ENCODE results near the gene CARNS1.

CARNS1 gene

DNA sequence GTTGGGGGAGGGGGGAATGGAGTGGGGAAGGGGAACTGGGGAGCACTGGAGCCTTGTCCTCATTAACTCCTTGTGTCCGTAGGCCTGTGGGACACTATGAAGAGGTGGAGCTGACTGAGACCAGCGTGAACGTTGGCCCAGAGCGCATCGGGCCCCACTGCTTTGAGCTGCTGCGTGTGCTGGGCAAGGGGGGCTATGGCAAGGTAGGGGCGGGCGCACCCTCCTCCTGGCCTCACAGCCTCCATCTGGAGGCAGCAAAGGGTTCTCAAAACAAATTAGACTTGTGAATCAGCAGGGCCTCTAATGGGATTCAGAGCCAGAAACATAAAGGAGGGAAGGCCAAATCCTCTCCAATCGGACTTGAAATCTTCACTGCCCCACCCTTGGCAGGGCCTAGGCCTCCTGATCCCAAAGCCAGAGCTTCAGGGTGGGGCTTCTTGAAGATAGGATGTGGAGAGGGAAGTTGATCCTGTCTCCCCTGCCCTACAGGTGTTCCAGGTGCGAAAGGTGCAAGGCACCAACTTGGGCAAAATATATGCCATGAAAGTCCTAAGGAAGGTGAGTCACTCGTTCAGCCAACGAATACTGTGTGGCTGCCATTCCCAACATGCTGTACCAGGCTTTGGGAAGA lies 13.7 kb downstream of the CARNS1 start:
- H3K27me3 ChIP-seq (ENCODE audit: insufficient read depth, poor library complexity, severe bottlenecking) = no peaks in the 10 kb centered on the region
- no peak for DNase-seq (ENCODE audit: low read depth in 1 of 2, low spot score in 1 of 2)
- TF ChIP-seq SPI1 (IDR thresholded peaks at IDR 0.05; ENCODE audit: borderline replicate concordance, low read depth) (no peak), POLR2AphosphoS5 (IDR thresholded peaks at IDR 0.05; ENCODE audit: low read depth) (no peak), GABPA (IDR thresholded peaks at IDR 0.05; ENCODE audit: low read depth) (no peak)
- TF ChIP-seq, protein P1, sequence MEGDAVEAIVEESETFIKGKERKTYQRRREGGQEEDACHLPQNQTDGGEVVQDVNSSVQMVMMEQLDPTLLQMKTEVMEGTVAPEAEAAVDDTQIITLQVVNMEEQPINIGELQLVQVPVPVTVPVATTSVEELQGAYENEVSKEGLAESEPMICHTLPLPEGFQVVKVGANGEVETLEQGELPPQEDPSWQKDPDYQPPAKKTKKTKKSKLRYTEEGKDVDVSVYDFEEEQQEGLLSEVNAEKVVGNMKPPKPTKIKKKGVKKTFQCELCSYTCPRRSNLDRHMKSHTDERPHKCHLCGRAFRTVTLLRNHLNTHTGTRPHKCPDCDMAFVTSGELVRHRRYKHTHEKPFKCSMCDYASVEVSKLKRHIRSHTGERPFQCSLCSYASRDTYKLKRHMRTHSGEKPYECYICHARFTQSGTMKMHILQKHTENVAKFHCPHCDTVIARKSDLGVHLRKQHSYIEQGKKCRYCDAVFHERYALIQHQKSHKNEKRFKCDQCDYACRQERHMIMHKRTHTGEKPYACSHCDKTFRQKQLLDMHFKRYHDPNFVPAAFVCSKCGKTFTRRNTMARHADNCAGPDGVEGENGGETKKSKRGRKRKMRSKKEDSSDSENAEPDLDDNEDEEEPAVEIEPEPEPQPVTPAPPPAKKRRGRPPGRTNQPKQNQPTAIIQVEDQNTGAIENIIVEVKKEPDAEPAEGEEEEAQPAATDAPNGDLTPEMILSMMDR (IDR thresholded peaks at IDR 0.05; ENCODE audit: insufficient read depth, low read length) = no peak
- TF ChIP-seq, protein P2, sequence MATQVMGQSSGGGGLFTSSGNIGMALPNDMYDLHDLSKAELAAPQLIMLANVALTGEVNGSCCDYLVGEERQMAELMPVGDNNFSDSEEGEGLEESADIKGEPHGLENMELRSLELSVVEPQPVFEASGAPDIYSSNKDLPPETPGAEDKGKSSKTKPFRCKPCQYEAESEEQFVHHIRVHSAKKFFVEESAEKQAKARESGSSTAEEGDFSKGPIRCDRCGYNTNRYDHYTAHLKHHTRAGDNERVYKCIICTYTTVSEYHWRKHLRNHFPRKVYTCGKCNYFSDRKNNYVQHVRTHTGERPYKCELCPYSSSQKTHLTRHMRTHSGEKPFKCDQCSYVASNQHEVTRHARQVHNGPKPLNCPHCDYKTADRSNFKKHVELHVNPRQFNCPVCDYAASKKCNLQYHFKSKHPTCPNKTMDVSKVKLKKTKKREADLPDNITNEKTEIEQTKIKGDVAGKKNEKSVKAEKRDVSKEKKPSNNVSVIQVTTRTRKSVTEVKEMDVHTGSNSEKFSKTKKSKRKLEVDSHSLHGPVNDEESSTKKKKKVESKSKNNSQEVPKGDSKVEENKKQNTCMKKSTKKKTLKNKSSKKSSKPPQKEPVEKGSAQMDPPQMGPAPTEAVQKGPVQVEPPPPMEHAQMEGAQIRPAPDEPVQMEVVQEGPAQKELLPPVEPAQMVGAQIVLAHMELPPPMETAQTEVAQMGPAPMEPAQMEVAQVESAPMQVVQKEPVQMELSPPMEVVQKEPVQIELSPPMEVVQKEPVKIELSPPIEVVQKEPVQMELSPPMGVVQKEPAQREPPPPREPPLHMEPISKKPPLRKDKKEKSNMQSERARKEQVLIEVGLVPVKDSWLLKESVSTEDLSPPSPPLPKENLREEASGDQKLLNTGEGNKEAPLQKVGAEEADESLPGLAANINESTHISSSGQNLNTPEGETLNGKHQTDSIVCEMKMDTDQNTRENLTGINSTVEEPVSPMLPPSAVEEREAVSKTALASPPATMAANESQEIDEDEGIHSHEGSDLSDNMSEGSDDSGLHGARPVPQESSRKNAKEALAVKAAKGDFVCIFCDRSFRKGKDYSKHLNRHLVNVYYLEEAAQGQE (IDR thresholded peaks at IDR 0.05; ENCODE audit: insufficient replicate concordance, low read depth) = no peak
- H3K27ac ChIP-seq (replicated peaks) = peak overlapping the region; percentile 74
- peak overlapping the region; percentile 84 for H3K4me3 ChIP-seq (replicated peaks; ENCODE audit: insufficient read depth, low read length)

DNA sequence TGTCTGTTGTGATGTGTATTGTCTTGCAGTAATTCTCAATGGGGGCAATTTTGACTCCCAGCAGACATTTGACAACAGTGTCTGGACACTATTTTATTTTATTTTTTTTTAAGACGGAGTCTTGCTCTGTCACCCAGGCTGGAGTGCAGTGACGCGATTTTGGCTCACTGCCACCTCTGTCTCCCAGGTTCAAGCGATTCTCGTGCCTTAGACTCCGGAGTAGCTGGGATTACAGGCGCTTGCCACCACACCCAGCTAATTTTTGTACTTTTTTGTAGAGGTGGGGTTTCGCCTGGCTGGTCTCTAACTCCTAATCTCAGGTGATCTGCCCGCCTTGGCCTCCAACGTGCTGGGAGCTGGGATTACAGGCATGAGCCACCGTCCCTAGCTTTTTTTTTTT lies 14.2 kb downstream of the CARNS1 start:
- Histone ChIP-seq H3K27me3 (ENCODE audit: insufficient read depth, poor library complexity, severe bottlenecking) (no peaks in the 10 kb centered on the region), H3K4me3 (replicated peaks; ENCODE audit: insufficient read depth, low read length) (no peak overlapping the region), H3K27ac (replicated peaks) (no peak overlapping the region)
- TF ChIP-seq GABPA (IDR thresholded peaks at IDR 0.05; ENCODE audit: low read depth) (no peak), POLR2AphosphoS5 (IDR thresholded peaks at IDR 0.05; ENCODE audit: low read depth) (no peak), SPI1 (IDR thresholded peaks at IDR 0.05; ENCODE audit: borderline replicate concordance, low read depth) (no peak)
- TF ChIP-seq, protein P1 (IDR thresholded peaks at IDR 0.05; ENCODE audit: insufficient read depth, low read length) = no peak
- DNase-seq (ENCODE audit: low read depth in 1 of 2, low spot score in 1 of 2) = no peak

DNA sequence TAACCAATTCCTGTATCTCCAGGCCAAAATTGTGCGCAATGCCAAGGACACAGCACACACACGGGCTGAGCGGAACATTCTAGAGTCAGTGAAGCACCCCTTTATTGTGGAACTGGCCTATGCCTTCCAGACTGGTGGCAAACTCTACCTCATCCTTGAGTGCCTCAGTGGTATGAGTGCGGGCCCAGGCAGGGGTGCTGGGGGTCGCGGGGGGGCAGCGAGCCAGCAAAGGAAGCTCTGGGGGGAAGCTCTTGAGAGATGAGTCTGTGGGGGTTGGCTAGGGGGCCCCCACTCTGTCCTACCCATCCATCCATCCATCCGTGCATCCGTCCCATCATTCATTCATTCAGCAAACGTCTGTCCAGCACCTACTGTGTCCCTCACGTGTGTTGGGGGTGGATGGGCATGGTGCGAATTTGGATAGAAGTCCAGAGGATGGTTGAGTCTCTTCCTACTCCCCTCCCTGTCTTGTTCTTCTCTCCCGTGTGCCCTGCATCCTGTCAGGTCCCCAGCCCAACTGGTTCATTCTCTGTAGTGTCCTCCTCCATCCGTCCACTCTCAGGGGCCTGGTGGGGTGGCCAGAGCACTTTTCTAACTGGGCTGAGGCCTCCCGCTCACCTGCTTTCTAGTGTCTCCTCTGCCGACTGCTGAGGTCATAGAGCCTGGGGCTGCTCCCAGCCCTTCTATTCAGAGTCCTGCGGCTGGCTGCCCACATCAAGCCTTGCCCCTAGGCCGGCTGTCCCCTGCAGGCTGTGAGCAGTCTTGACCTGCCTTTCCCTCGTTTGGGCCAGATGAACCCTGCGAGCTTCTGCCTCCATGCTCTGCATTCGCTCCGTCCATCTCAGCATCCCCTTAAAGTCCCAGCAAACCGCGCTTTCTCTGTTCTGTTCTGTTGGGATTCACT lies 16.1 kb downstream of the CARNS1 start:
- Histone ChIP-seq H3K4me3 (replicated peaks; ENCODE audit: insufficient read depth, low read length) (no peak overlapping the region), H3K27me3 (ENCODE audit: insufficient read depth, poor library complexity, severe bottlenecking) (no peaks in the 10 kb centered on the region), H3K27ac (replicated peaks) (no peak overlapping the region)
- no peak for DNase-seq (ENCODE audit: low read depth in 1 of 2, low spot score in 1 of 2)
- TF ChIP-seq, protein P2 (IDR thresholded peaks at IDR 0.05; ENCODE audit: insufficient replicate concordance, low read depth) = no peak
- TF ChIP-seq POLR2AphosphoS5 (IDR thresholded peaks at IDR 0.05; ENCODE audit: low read depth) = no peak; the same call in none of the 2 replicates
- TF ChIP-seq, protein P1 (IDR thresholded peaks at IDR 0.05; ENCODE audit: insufficient read depth, low read length) = no peak
- TF ChIP-seq SPI1 (IDR thresholded peaks at IDR 0.05; ENCODE audit: borderline replicate concordance, low read depth) = no peak
- no peak for TF ChIP-seq GABPA (IDR thresholded peaks at IDR 0.05; ENCODE audit: low read depth)

Data from HL-60 (cell line).